HS-27A (cell line): ENCODE data around the gene HINFP.
A peak's percentile ranks its signal among the peaks of the same experiment; 100 is the strongest.
"Not testable (repeated sequence)": the region's sequence is repeated elsewhere in the genome, so short reads cannot be mapped to it uniquely, and the experiment has no call there.

Source experiments
- DNase-seq: peaks from one replicate; pipeline ENCODE4 v3.0.0-alpha.2; 2012; ENCODE audit warnings: low read depth, missing footprints

The HINFP gene

DNA sequence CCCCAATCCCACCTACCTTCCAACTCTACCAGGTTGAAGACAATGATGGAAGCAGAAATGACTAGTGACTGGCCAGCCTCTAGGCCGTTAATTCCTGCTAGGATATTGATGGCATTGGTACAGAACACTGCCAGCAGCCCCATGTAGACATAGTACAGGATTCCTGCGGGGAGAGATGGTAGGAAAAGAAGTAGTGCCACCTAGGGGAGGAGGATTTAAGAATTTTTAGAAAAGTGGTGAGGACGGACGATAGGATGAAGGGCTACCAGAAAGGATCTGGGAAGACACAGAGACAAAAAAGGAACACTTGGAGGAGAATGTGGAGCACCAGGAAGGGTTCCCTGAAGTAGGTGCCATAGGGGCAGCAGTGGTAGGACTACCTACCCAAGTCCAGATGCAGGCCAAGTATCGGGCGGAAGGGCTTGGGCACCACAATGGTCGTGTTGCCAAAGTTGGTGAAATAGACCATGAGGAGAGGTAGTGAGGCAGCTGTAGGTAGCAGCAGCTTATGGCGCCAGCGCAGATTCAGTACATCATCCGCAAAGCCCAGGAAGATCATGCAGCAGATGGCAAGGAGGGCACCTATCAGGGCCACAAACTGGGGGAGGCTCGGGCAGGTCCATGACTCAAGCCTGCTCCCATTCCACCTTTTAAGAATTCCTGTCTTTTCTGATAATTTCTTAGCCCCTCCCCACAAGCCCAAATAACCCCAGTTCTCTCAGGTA is 21.0 kb upstream of the HINFP start:
- no peak for DNase-seq

- DNase-seq = no peak
These were observed 20.2 kb upstream of the HINFP start for GRCh38 chr11:119100994-119101758.

- peak; percentile 84 for DNase-seq
These were observed 19.5 kb upstream of the HINFP start, which contains the start of gene DPAGT1 for GRCh38 chr11:119101759-119102423. TSS of gene DPAGT1 (minus strand) at chr11:119101853. CDS start at chr11:119101655, 198 bp downstream.

DNA sequence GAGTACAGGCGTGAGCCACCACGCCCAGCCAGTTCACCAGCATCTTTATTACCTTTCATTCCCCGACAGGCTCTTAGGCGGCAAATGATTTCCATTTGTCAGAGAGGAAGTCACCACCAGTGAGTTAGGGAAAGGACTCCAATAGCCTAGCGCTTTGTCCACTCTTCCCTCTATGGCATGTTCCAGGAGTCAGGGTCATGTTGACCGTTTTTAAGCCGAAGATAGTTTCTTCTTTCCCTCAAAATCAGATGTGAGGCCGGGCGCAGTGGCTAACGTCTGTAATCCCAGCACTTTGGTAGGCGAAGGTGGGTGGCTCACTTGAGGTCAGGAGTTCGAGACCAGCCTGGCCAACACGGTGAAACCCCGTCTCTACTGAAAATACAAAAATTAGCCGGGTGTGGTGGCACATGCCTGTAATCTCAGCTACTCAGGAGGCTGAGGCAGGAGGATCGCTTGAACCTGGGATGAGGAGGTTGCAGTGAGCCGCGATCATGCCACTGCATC is 18.2 kb upstream of the HINFP start:
- not testable (repeated sequence) for DNase-seq

GRCh38 chr11:119103793-119104192 is 17.6 kb upstream of the HINFP start:
- no peak for DNase-seq

DNA sequence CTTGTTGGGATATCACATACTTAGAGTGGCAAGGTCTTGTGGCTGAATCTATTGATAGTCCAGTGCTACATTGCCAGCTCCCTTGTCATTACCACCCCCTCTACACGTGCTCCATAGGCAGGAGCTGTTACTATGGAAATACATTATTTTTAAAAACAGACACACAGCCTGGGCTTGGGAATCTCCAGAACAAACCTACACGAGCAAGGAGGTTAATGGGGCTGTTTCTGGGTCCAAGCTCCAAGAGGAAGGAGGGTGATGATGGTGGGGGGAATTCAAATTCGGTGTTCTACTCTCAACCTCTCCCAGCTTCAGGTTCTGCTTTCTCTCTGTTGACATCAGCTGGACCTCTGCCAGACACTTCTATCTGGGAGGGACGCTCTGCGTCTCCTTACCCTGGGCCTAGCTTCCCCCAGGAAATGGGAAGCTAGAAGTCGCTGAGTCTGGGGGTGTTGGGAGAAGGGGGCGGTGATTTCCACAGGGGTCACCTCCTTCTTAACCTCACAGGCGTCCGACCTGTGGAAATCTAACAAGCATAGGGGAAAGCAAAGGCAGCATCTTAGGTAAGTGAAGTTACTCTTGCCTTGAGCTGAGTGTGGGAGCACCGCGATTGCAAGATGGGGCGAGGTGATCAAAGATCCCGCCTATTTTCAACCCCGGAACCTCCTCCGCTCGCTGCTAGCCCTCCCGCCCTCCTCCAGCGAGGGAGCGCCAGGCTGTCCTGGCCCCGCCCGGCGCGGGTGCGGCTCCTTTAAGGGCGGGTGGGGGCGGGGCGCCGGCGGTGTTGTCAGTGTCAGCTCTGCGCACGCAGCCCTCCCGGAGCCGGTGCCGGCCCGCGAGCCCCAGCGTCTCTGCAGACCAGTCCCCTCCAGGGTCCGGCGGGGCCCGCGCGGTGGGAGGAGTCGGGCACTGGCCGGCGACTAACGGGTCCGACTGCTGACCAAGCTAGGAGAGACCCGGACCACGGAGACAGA is 14.5 kb upstream of the HINFP start, which contains the start of gene C2CD2L:
Gene C2CD2L, plus strand, starts transcription at position 781 of the 974 bp plus-strand sequence. CDS start 398 bp downstream, outside the sequence.
- no peak for DNase-seq

GRCh38 chr11:119107538-119108145 is 13.7 kb upstream of the HINFP start:
- no peak for DNase-seq

GRCh38 chr11:119108146-119108856 is 13.1 kb upstream of the HINFP start:
- no peak for DNase-seq

- DNase-seq = no peak
These were observed 12.5 kb upstream of the HINFP start for GRCh38 chr11:119108857-119109221.

- no peak for DNase-seq
These were observed 11.5 kb upstream of the HINFP start for GRCh38 chr11:119109843-119110242.

- no peak for DNase-seq
These were observed 10.9 kb upstream of the HINFP start for GRCh38 chr11:119110439-119110838.

GRCh38 chr11:119111361-119111925 is 9.9 kb upstream of the HINFP start:
- DNase-seq = no peak

DNA sequence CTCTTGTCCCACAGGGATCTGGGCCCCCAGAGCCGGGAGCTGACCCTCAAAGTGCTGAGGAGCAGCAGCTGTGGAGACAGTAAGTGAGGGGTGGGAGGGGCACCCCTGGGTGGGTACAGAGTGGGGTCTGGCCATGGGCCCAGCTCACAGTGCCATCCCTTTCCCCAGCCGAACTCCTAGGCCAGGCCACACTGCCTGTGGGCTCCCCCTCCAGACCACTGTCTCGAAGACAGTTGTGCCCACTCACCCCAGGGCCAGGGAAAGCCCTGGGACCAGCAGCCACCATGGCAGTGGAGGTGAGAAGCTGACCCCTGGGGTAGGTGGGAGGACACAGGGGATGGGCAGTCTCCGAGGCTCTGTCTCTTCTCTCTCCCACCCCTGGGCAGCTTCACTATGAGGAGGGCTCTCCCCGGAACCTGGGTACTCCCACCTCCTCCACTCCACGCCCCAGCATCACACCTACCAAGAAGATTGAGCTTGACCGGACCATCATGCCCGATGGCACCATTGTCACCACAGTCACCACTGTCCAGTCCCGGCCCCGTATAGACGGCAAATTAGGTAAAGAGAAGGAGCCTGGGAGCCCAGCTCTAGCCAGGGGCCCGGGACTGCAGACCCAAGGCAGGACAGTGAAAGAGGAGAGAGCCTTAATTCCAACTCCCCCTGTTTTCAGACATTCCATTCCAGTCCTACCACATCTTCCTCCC is 8.9 kb upstream of the HINFP start:
- no peak for DNase-seq

GRCh38 chr11:119113716-119114115 is 7.7 kb upstream of the HINFP start:
- no peak for DNase-seq

- DNase-seq = no peak
These were observed 7.0 kb upstream of the HINFP start for GRCh38 chr11:119114351-119114750.

DNA sequence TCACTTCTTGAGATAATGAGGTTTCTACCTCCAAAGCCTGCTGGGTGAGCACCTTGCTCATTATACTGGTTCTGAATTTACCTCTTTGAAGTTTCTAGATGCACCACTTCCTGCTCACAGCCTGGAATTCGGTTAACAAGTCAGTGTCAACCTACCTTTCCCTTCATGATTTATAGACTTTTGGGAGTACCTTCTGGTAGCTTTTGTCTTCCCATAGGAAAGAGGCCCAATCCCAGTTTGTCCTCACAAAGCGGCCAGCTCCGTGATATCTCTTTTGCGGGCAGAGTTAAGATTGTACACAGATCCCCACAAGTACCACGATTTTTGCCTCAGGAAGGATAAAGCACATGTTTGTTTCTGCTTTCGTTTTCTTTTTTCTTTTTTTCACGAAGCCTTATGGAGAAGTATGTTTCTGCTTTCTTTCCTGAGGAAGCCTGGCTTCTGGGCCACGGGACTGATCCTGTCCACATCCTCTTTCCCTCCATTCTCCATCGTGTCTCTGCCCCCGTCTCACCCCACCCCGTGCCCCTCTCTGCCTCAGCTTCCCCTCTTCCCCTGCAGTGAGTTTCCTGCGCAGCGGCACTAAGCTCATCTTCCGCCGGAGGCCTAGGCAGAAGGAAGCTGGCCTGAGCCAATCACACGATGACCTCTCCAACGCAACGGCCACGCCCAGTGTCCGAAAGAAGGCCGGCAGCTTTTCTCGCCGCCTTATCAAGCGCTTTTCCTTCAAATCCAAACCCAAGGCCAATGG is 5.7 kb upstream of the HINFP start:
- no peak for DNase-seq

DNA sequence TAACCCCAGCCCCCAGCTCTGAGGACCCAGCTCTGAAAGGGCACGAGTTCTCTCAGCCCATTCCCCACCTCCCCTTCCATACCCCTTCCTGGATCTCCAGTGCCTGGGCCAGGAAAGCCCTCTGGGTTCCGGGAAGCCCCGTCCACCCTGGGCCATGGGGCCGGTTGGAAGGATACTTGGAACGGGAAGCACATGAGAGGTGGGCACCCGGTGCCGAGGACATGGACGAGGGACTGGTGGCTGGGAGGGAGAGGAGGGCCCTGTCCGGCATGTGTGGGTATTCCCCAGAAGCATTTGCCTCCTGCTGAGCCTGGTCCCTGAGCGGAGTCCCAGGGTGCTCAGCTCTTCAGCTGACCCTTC is 5.2 kb upstream of the HINFP start:
- no peak for DNase-seq

DNA sequence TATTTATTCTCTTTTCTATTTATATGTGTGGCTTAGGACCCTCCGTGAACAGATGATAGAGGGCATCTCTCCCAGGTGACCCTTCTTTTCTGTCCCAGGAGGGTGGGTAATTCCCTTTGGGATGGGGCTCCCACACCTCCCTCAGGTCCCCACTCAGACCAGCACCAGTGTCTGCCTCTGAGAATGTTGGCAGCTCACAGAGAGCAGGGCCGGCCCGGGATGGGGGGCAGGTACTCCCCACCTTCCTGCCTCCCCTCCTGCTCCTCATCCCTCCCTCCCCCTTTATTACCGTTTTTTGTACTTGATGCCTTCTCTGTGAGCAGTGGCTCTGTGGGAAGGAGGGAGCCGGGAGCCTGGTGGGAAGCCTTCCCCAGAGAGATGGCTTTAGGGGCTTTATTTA is 4.8 kb upstream of the HINFP start:
- DNase-seq = no peak
